ENCODE data around the gene NTNG1. TPM values are rescaled to one million over a fixed set of nuclear protein-coding genes. Genes with fewer than 3 reads are reported as not detected.

NTNG1 gene
- total RNA-seq, 4 donors from 2014 or later: 0.41 to 1.3 TPM; not detected in 2

- Histone ChIP-seq H3K36me3 (no peaks in the 10 kb centered on the region), H3K27me3 (no peaks in the 10 kb centered on the region), H3K4me1 (no peaks in the 10 kb centered on the region), H3K27ac (no peak overlapping the region), H3K9me3 (no peaks in the 10 kb centered on the region), H3K4me3 (no peak overlapping the region)
- TF ChIP-seq, protein P1, sequence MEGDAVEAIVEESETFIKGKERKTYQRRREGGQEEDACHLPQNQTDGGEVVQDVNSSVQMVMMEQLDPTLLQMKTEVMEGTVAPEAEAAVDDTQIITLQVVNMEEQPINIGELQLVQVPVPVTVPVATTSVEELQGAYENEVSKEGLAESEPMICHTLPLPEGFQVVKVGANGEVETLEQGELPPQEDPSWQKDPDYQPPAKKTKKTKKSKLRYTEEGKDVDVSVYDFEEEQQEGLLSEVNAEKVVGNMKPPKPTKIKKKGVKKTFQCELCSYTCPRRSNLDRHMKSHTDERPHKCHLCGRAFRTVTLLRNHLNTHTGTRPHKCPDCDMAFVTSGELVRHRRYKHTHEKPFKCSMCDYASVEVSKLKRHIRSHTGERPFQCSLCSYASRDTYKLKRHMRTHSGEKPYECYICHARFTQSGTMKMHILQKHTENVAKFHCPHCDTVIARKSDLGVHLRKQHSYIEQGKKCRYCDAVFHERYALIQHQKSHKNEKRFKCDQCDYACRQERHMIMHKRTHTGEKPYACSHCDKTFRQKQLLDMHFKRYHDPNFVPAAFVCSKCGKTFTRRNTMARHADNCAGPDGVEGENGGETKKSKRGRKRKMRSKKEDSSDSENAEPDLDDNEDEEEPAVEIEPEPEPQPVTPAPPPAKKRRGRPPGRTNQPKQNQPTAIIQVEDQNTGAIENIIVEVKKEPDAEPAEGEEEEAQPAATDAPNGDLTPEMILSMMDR (IDR thresholded peaks at IDR 0.05): no peak
- no peak for TF ChIP-seq POLR2A (IDR thresholded peaks at IDR 0.05)
- no peak for DNase-seq
- intact Hi-C loops (cut with DNase I): no loop called here
Observed at GRCh38 chr1:107434361-107434693, 293.5 kb downstream of the NTNG1 start.

DNA sequence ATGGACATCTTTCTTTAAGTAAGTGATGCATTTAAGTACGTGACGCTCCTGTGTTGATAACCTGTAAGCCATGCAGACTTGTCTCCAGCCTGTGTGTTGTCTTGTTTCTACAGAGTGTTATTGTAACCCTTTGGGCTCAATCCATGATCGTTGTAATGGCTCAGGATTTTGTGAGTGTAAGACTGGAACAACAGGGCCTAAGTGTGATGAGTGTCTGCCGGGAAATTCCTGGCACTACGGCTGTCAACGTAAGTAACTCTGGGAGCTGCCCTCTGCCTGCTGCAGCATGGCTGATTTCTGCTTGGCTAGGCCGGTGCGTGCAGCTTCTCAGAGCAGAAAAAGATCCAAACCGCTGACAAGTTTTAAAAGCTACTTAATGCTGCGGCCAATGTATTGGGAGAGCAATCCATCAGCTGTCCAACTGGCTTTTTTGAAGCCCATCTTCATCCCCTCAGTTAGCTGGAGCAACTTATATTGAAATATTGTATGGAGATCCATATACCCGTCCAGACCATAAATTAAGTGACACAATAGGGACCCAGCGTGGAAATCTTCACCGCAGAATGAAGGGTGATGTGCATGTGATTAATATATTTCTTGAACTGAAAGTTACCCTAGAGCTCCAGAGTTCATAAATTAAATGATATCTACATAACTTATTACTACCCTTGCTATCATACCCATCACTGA, 295.9 kb downstream of the NTNG1 start:
- TF ChIP-seq POLR2A (IDR thresholded peaks at IDR 0.05): no peak
- TF ChIP-seq, protein P1 (IDR thresholded peaks at IDR 0.05): no peak
- no peaks in the 10 kb centered on the region for H3K36me3 ChIP-seq
- H3K27ac ChIP-seq: no peak overlapping the region
- DNase-seq: no peak
- WGBS, 2 donors: 72 to 77% methylated on average over 13 of the region's 13 CpGs
- no peak overlapping the region for H3K4me3 ChIP-seq
- intact Hi-C loops (cut with DNase I): no loop called here
- H3K27me3 ChIP-seq: no peaks in the 10 kb centered on the region
- H3K4me1 ChIP-seq: no peaks in the 10 kb centered on the region
- no peaks in the 10 kb centered on the region for H3K9me3 ChIP-seq

DNA sequence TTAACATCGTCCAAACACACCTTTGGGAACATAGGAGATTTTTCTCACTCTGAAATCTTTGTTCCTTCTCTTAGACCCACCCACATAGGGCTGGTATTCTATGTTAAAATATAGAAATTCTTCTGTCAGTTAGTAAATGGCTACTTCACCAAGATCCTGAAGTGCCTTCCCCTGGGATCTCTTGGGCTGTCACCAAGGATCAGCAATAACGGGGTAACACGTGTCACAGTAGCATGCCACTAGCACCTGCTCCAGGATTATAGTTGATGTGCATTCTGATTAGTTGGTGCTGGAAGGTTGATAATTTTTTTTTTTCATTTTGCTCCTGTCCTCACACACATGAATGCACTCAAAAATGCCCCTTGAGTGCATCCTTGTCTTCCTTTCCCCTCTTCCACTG, 298.7 kb downstream of the NTNG1 start:
- no peaks in the 10 kb centered on the region for H3K4me1 ChIP-seq
- no peaks in the 10 kb centered on the region for H3K9me3 ChIP-seq
- DNase-seq: no peak
- intact Hi-C loops (cut with DNase I): no loop called here
- H3K4me3 ChIP-seq: no peak overlapping the region
- WGBS, 2 donors: 63 to 82% methylated on average over 3 of the region's 3 CpGs
- H3K27ac ChIP-seq: no peak overlapping the region
- no peaks in the 10 kb centered on the region for H3K27me3 ChIP-seq
- TF ChIP-seq, protein P1 (IDR thresholded peaks at IDR 0.05): no peak
- no peak for TF ChIP-seq POLR2A (IDR thresholded peaks at IDR 0.05)
- no peaks in the 10 kb centered on the region for H3K36me3 ChIP-seq

GRCh38 chr1:107442551-107442950, 301.7 kb downstream of the NTNG1 start:
- DNase-seq: no peak
- H3K27me3 ChIP-seq: no peaks in the 10 kb centered on the region
- no peak overlapping the region for H3K27ac ChIP-seq
- intact Hi-C loops (cut with DNase I): no loop called here
- H3K4me3 ChIP-seq: no peak overlapping the region
- no peaks in the 10 kb centered on the region for H3K4me1 ChIP-seq
- 69 to 93% methylated on average over 1 of the region's 1 CpG for WGBS, 2 donors
- no peaks in the 10 kb centered on the region for H3K36me3 ChIP-seq
- no peaks in the 10 kb centered on the region for H3K9me3 ChIP-seq
- TF ChIP-seq, protein P1 (IDR thresholded peaks at IDR 0.05): no peak
- no peak for TF ChIP-seq POLR2A (IDR thresholded peaks at IDR 0.05)

- Histone ChIP-seq H3K36me3 (no peaks in the 10 kb centered on the region), H3K9me3 (no peaks in the 10 kb centered on the region), H3K27me3 (no peaks in the 10 kb centered on the region), H3K4me1 (no peaks in the 10 kb centered on the region), H3K27ac (no peak overlapping the region), H3K4me3 (no peak overlapping the region)
- TF ChIP-seq, protein P1 (IDR thresholded peaks at IDR 0.05): no peak
- no peak for TF ChIP-seq POLR2A (IDR thresholded peaks at IDR 0.05)
- intact Hi-C loops (cut with DNase I): no loop called here
- no peak for DNase-seq
- WGBS, 2 donors: 74 to 76% methylated on average over 5 of the region's 5 CpGs
Observed at GRCh38 chr1:107443027-107443426, 302.2 kb downstream of the NTNG1 start.

Measured in esophagus squamous epithelium (tissue), 5 donors.